H9 (cell line): ENCODE measurements around the gene ZNF71. TPM values are rescaled to one million over a fixed set of nuclear protein-coding genes. Genes with fewer than 3 reads are reported as not detected.

ENCODE experiments used
- DNase-seq: peaks from one replicate; pipeline ENCODE4 v3.0.0-alpha.2; 2017
- H2AFZ ChIP-seq: one replicate; pipeline ENCODE4 v1.6.1; 2013; ENCODE audit warnings: mild to moderate bottlenecking, low read length, control low read depth, moderate library complexity
- H2AK5ac ChIP-seq: 2 replicates; pipeline ENCODE4 v1.6.1; 2013; ENCODE audit warnings: low read length, control low read depth, mixed read lengths; ENCODE audit not compliant: insufficient read length
- H2BK120ac ChIP-seq: one replicate; pipeline ENCODE4 v1.6.1; 2013; ENCODE audit warnings: low read depth, mild to moderate bottlenecking, low read length, control low read depth, inconsistent platforms; ENCODE audit not compliant: poor library complexity, severe bottlenecking
- H2BK12ac ChIP-seq: 2 replicates; pipeline ENCODE4 v1.6.1; 2013; ENCODE audit warnings: low read length, control low read depth, mixed read lengths, low read depth; ENCODE audit not compliant: insufficient read length
- H2BK15ac ChIP-seq: 2 replicates; pipeline ENCODE4 v1.6.1; 2013; ENCODE audit warnings: low read depth, low read length, control low read depth
- H2BK20ac ChIP-seq: one replicate; pipeline ENCODE4 v1.6.1; 2013; ENCODE audit warnings: low read depth, mild to moderate bottlenecking, low read length, control low read depth, inconsistent platforms; ENCODE audit not compliant: poor library complexity, severe bottlenecking
- H2BK5ac ChIP-seq: 2 replicates; pipeline ENCODE4 v1.6.1; 2013; ENCODE audit warnings: low read length, control low read depth, mixed read lengths; ENCODE audit not compliant: insufficient read length
- H3K14ac ChIP-seq: 2 replicates; pipeline ENCODE4 v1.6.1; 2013; ENCODE audit warnings: low read length, control low read depth; ENCODE audit not compliant: insufficient read depth
- H3K18ac ChIP-seq: 2 replicates; pipeline ENCODE4 v1.6.1; 2013; ENCODE audit warnings: low read depth, mild to moderate bottlenecking, mixed read lengths, low read length, control low read depth; ENCODE audit not compliant: insufficient read length
- H3K23ac ChIP-seq: 2 replicates; pipeline ENCODE4 v1.6.1; 2013; ENCODE audit warnings: low read length, control low read depth, mixed read lengths, low read depth; ENCODE audit not compliant: insufficient read length
- H3K23me2 ChIP-seq: 2 replicates; pipeline ENCODE4 v1.6.1; 2013; ENCODE audit warnings: low read depth, mild to moderate bottlenecking, mixed read lengths, low read length, control low read depth; ENCODE audit not compliant: insufficient read length, poor library complexity, severe bottlenecking
- H3K27ac ChIP-seq: 2 replicates; pipeline ENCODE4 v1.5.1; 2013; ENCODE audit warnings: low read length, control low read depth, mixed read lengths, low read depth; ENCODE audit not compliant: insufficient read length
- H3K27me3 ChIP-seq: 2 replicates; pipeline ENCODE4 v1.6.1; 2013; ENCODE audit warnings: low read length, control low read depth, inconsistent platforms; ENCODE audit not compliant: insufficient read depth
- H3K4ac ChIP-seq: 2 replicates; pipeline ENCODE4 v1.6.1; 2013; ENCODE audit warnings: low read depth, mild to moderate bottlenecking, control low read depth, inconsistent platforms, low read length, moderate library complexity
- H3K4me1 ChIP-seq: 2 replicates; pipeline ENCODE4 v1.6.1; 2013; ENCODE audit warnings: low read length, control low read depth, inconsistent platforms; ENCODE audit not compliant: insufficient read depth
- H3K4me2 ChIP-seq: 2 replicates; pipeline ENCODE4 v1.6.1; 2013; ENCODE audit warnings: low read length, control low read depth, mixed read lengths; ENCODE audit not compliant: insufficient read length, insufficient read depth
- H3K56ac ChIP-seq: 2 replicates; pipeline ENCODE4 v1.6.1; 2013; ENCODE audit warnings: low read depth, mild to moderate bottlenecking, mixed read lengths, low read length, control low read depth; ENCODE audit not compliant: insufficient read length
- H3K79me1 ChIP-seq: 2 replicates; pipeline ENCODE4 v1.6.1; 2013; ENCODE audit warnings: low read depth, mild to moderate bottlenecking, moderate library complexity, low read length, control low read depth, inconsistent platforms; ENCODE audit not compliant: insufficient read depth, poor library complexity, severe bottlenecking
- H3K79me2 ChIP-seq: 2 replicates; pipeline ENCODE4 v1.6.1; 2013; ENCODE audit warnings: low read length, control low read depth, inconsistent platforms; ENCODE audit not compliant: insufficient read depth
- H3K9ac ChIP-seq: 2 replicates; pipeline ENCODE4 v1.6.1; 2013; ENCODE audit warnings: low read length, control low read depth, mixed read lengths; ENCODE audit not compliant: insufficient read length; ENCODE audit errors: extremely low read depth
- H3K9me3 ChIP-seq: one replicate; pipeline ENCODE4 v1.6.1; 2013; ENCODE audit warnings: low read depth, low read length, inconsistent platforms; ENCODE audit not compliant: control insufficient read depth
- H3T11ph ChIP-seq: one replicate; pipeline ENCODE4 v1.6.1; 2013; ENCODE audit warnings: mild to moderate bottlenecking, low read length, control low read depth, inconsistent platforms
- H4K20me1 ChIP-seq: one replicate; pipeline ENCODE4 v1.6.1; 2013; ENCODE audit not compliant: control insufficient read depth, insufficient read length, insufficient read depth
- H4K5ac ChIP-seq: 2 replicates; pipeline ENCODE4 v1.6.1; 2013; ENCODE audit warnings: low read depth, mild to moderate bottlenecking, mixed read lengths, low read length, control low read depth; ENCODE audit not compliant: insufficient read length
- H4K8ac ChIP-seq: replicated peaks from 2 replicates; pipeline ENCODE4 v1.6.1; 2013; ENCODE audit warnings: low read length, control low read depth, mixed read lengths, low read depth; ENCODE audit not compliant: insufficient read length
- H4K91ac ChIP-seq: 2 replicates; pipeline ENCODE4 v1.6.1; 2013; ENCODE audit warnings: low read depth, mild to moderate bottlenecking, moderate library complexity, mixed read lengths, low read length, control low read depth; ENCODE audit not compliant: insufficient read length
- H3K27ac Mint-ChIP-seq, 3 experiments: 2 replicates in 2 of 3; 3 replicates in 1 of 3; pipeline ENCODE4 v1.8.0; 2020 to 2021; ENCODE audit warnings: mixed read lengths in 3 of 3, mild to moderate bottlenecking in 1 of 3, moderate library complexity in 1 of 3
- H3K27me3 Mint-ChIP-seq: 2 replicates; pipeline ENCODE4 v1.8.0; 2021; ENCODE audit warnings: low read depth, mild to moderate bottlenecking, moderate library complexity, mixed read lengths
- H3K36me3 Mint-ChIP-seq, 3 experiments: 2 replicates in 2 of 3; 3 replicates in 1 of 3; pipeline ENCODE4 v1.8.0; 2020 to 2021; ENCODE audit warnings: low read depth in 3 of 3, mixed read lengths in 3 of 3; ENCODE audit not compliant: insufficient read depth in 1 of 3
- H3K4me1 Mint-ChIP-seq, 2 experiments: 2 replicates each; pipeline ENCODE4 v1.8.0; 2020; ENCODE audit warnings: mixed read lengths in 2 of 2
- H3K4me3 Mint-ChIP-seq, 2 experiments: 2 replicates in 1 of 2; 3 replicates in 1 of 2; pipeline ENCODE4 v1.8.0; 2020 to 2021; ENCODE audit warnings: mild to moderate bottlenecking in 2 of 2, mixed read lengths in 2 of 2, moderate library complexity in 1 of 2
- H3K9me3 Mint-ChIP-seq, 2 experiments: 2 replicates in 1 of 2; 3 replicates in 1 of 2; pipeline ENCODE4 v1.8.0; 2020; ENCODE audit warnings: mild to moderate bottlenecking in 2 of 2, mixed read lengths in 2 of 2, moderate library complexity in 1 of 2
- WGBS: extraction: QIAGEN DNeasy Blood & Tissue Kit; methylation state at CpG from one replicate; pipeline ENCODE4 v1.1.7; 2013; ENCODE audit warnings: missing lambda C conversion rate, low lambda C conversion rate, mixed read lengths; ENCODE audit not compliant: insufficient read length; ENCODE audit errors: extremely low coverage; 5-methylcytosine and 5-hydroxymethylcytosine counted together
- long read RNA-seq: library from polyadenylated mRNA; unstranded; transcript quantifications from one replicate; pipeline ENCODE4 v2.0.0, GENCODE V29; 2020
- total RNA-seq: library from RNA; stranded (reverse); gene quantifications from 2 replicates; pipeline ENCODE4 v1.2.1, GENCODE V29; 2021
- TF ChIP-seq, protein P1 (sequence below): fragments of 200-600 bp; sonication (generic); conservative IDR thresholded peaks from 3 replicates; pipeline ENCODE4 v1.8.0; 2021; ENCODE audit warnings: antibody characterized with exemption, mild to moderate bottlenecking

The ZNF71 gene
- 7.2 TPM in 2 replicates for total RNA-seq
- long read RNA-seq, full-length matches to known transcripts, result 86 of 105 reads
- long read RNA-seq, partial matches to known transcripts, result 6 of 105 reads
- long read RNA-seq, other reads (novel, unspliced or antisense), result 13 of 105 reads

DNA sequence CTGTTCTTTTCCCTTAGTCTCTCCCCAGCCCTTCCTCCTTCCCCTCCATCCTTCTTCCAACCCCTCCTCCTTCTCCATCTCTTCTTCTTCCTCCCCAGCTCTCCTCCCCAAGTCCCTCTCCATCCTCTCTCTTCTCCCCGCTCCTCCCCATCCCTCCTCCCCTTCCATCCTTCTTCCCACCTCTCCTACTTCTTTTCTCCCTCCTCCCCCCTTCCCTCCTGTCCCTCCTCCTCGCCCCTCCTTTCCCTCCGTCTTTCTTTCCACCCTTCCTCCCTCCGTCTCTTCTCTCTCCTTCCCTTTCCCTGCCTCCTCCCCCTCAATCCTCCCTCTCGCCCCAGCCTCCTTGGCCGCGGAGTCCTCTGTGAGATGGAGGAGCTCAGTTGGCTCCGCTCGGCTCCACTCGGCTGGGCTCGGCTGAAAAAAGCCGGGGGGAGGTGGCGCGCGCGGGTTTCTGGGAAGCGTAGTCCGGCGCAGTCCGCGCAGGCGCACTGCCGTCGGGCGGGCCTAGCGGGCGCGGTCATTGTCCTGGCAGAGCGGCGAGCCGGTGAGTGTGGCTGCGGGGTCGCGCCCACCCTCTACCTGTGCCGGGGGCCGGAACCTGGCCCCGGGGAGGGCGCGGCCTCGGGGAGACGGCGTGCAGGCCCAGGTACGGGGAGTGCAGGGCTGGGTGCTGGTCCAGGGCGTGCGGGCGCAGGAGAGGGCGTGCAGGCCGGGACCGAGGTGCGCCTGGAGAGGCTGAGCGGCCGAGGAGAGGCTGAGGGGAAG, at the start of gene ZNF71:
ZNF71 (plus strand) TSS at position 520 of the 765 bp plus-strand sequence. CDS start 6,257 bp downstream, outside the sequence.
- Histone ChIP-seq H2BK120ac (no peak within 1 kb of the TSS), H4K20me1 (no peaks in the 10 kb centered on the region), H3K9me3 (peaks cover 5% of the 10 kb centered on the region), H4K91ac (no peak within 1 kb of the TSS), H2BK20ac (no peak within 1 kb of the TSS), H3K79me2 (peaks cover 2% of the 10 kb centered on the region; the same call in 1 of the 2 replicates), H3T11ph (no peak within 1 kb of the TSS), H2AK5ac (no peak within 1 kb of the TSS), H3K4me2 (peak within 1 kb of the TSS; percentile 70), H3K23me2 (peaks cover 5% of the 10 kb centered on the region), H3K9ac (peak within 1 kb of the TSS; percentile 63), H3K27me3 (no peaks in the 10 kb centered on the region), H3K23ac (no peak within 1 kb of the TSS), H3K4me1 (no peaks in the 10 kb centered on the region; the same call in 1 of the 2 replicates), H3K18ac (peak within 1 kb of the TSS; percentile 21), H4K8ac (no peak within 1 kb of the TSS), H3K56ac (no peak within 1 kb of the TSS), H2AFZ (no peak within 1 kb of the TSS), H3K4ac (no peak within 1 kb of the TSS), H3K14ac (peak within 1 kb of the TSS; percentile 4; the same call in 1 of the 2 replicates), H3K27ac (no peak within 1 kb of the TSS), H2BK5ac (no peak within 1 kb of the TSS), H3K79me1 (peaks cover 3% of the 10 kb centered on the region), H2BK12ac (no peak within 1 kb of the TSS), H2BK15ac (no peak within 1 kb of the TSS), H4K5ac (peak within 1 kb of the TSS; percentile 80)
- H3K4me3 Mint-ChIP-seq, result peak within 1 kb of the TSS; percentile 98
- H3K36me3 Mint-ChIP-seq, result peaks cover 15 to 32% (median 29%) of the 10 kb centered on the region in 3 experiments
- no peaks in the 10 kb centered on the region for H3K27me3 Mint-ChIP-seq
- H3K27ac Mint-ChIP-seq, result peak within 1 kb of the TSS in 2 of 3 experiments; percentile 86 to 96; a peak in 5 of 7 replicates
- TF ChIP-seq, protein P1, sequence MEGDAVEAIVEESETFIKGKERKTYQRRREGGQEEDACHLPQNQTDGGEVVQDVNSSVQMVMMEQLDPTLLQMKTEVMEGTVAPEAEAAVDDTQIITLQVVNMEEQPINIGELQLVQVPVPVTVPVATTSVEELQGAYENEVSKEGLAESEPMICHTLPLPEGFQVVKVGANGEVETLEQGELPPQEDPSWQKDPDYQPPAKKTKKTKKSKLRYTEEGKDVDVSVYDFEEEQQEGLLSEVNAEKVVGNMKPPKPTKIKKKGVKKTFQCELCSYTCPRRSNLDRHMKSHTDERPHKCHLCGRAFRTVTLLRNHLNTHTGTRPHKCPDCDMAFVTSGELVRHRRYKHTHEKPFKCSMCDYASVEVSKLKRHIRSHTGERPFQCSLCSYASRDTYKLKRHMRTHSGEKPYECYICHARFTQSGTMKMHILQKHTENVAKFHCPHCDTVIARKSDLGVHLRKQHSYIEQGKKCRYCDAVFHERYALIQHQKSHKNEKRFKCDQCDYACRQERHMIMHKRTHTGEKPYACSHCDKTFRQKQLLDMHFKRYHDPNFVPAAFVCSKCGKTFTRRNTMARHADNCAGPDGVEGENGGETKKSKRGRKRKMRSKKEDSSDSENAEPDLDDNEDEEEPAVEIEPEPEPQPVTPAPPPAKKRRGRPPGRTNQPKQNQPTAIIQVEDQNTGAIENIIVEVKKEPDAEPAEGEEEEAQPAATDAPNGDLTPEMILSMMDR, result no peak
- peaks cover 50 to 74% of the 10 kb centered on the region in 2 experiments for H3K9me3 Mint-ChIP-seq
- H3K4me1 Mint-ChIP-seq, result peaks cover 8% of the 10 kb centered on the region in 2 experiments
- 100% methylated on average over 1 of the region's 52 CpGs for WGBS
- peak; percentile 93 for DNase-seq
